SK-N-SH treated with all-trans-retinoic acid at 6 μM for 48 hours (cell line): ENCODE data around the gene CFAP221.

Experiments
- ATAC-seq: fragments of 200-7000 bp; cut with Tn5 transposase; 3 replicates; pipeline ENCODE4 v1.9.1; 2020; ENCODE audit warnings: mild to moderate bottlenecking, moderate library complexity
- ARNTL ChIP-seq: fragments of 450-650 bp; formaldehyde crosslinking; IDR thresholded peaks from 2 replicates; pipeline ENCODE4 v1.5.0; 2020; ENCODE audit warnings: low read depth, mild to moderate bottlenecking, moderate library complexity, borderline replicate concordance
- BACH2 ChIP-seq: fragments of 250-450 bp; sonication (Bioruptor Pico); IDR thresholded peaks from 2 replicates; pipeline ENCODE4 v1.9.0; 2021; ENCODE audit warnings: mild to moderate bottlenecking, borderline replicate concordance
- CSDC2 ChIP-seq: fragments of 250-450 bp; sonication (Bioruptor Pico); IDR thresholded peaks from 2 replicates; pipeline ENCODE4 v1.5.0; 2020; ENCODE audit warnings: mild to moderate bottlenecking, moderate library complexity
- CSRNP3 ChIP-seq: fragments of 250-450 bp; sonication (Bioruptor Pico); IDR thresholded peaks from 2 replicates; pipeline ENCODE4 v1.5.1; 2021; ENCODE audit warnings: mild to moderate bottlenecking, moderate library complexity
- ESRRG ChIP-seq: fragments of 250-450 bp; sonication (Bioruptor Pico); IDR thresholded peaks from 2 replicates; pipeline ENCODE4 v1.6.1; 2021; ENCODE audit warnings: mild to moderate bottlenecking
- GLIS3 ChIP-seq: fragments of 250-450 bp; sonication (Bioruptor Pico); IDR thresholded peaks from 2 replicates; pipeline ENCODE4 v1.5.0; 2020; ENCODE audit warnings: mild to moderate bottlenecking, moderate library complexity
- ISL1 ChIP-seq: fragments of 250-450 bp; sonication (Bioruptor Pico); IDR thresholded peaks from 2 replicates; pipeline ENCODE4 v2.1.2; 2022; ENCODE audit warnings: mild to moderate bottlenecking, moderate library complexity
- PATZ1 ChIP-seq: fragments of 250-450 bp; sonication (Bioruptor Pico); IDR thresholded peaks from 2 replicates; pipeline ENCODE4 v1.8.0; 2020; ENCODE audit warnings: mild to moderate bottlenecking, moderate library complexity, borderline replicate concordance
- POU6F1 ChIP-seq: fragments of 250-450 bp; sonication (Bioruptor Pico); IDR thresholded peaks from 2 replicates; pipeline ENCODE4 v1.8.0; 2021; ENCODE audit warnings: low read depth, mild to moderate bottlenecking, moderate library complexity, borderline replicate concordance
- RARB ChIP-seq: fragments of 250-450 bp; sonication (Bioruptor Pico); IDR thresholded peaks from 2 replicates; pipeline ENCODE4 v1.8.0; 2021; ENCODE audit warnings: mild to moderate bottlenecking, moderate library complexity
- TCF4 ChIP-seq: fragments of 250-450 bp; sonication (Bioruptor Pico); IDR thresholded peaks from 2 replicates; pipeline ENCODE4 v1.8.0; 2021; ENCODE audit warnings: mild to moderate bottlenecking, moderate library complexity, borderline replicate concordance
- TOX ChIP-seq: fragments of 250-450 bp; sonication (Bioruptor Pico); IDR thresholded peaks from 2 replicates; pipeline ENCODE4 v1.8.0; 2021; ENCODE audit warnings: mild to moderate bottlenecking, moderate library complexity, borderline replicate concordance
- TSHZ2 ChIP-seq: fragments of 250-450 bp; sonication (Bioruptor Pico); IDR thresholded peaks from 2 replicates; pipeline ENCODE4 v1.5.0; 2020; ENCODE audit warnings: mild to moderate bottlenecking, moderate library complexity
- ZC3H10 ChIP-seq: fragments of 250-450 bp; sonication (Bioruptor Pico); IDR thresholded peaks from 2 replicates; pipeline ENCODE4 v1.5.1; 2021; ENCODE audit warnings: mild to moderate bottlenecking, moderate library complexity
- ZFP3 ChIP-seq: fragments of 250-450 bp; sonication (Bioruptor Pico); IDR thresholded peaks from 2 replicates; pipeline ENCODE4 v1.5.0; 2020; ENCODE audit warnings: mild to moderate bottlenecking, moderate library complexity
- ZFP30 ChIP-seq: fragments of 450-650 bp; formaldehyde crosslinking; IDR thresholded peaks from 2 replicates; pipeline ENCODE4 v1.5.0; 2022; ENCODE audit warnings: mild to moderate bottlenecking, moderate library complexity
- ZNF70 ChIP-seq: fragments of 450-650 bp; formaldehyde crosslinking; IDR thresholded peaks from 2 replicates; pipeline ENCODE4 v1.5.0; 2020; ENCODE audit warnings: mild to moderate bottlenecking, moderate library complexity
- ZNF8 ChIP-seq: fragments of 450-650 bp; formaldehyde crosslinking; IDR thresholded peaks from 2 replicates; pipeline ENCODE4 v1.5.0; 2020; ENCODE audit warnings: mild to moderate bottlenecking, moderate library complexity

The CFAP221 gene

GRCh38 chr2:119647440-119648169 is 103.4 kb downstream of the CFAP221 start:
- ATAC-seq, result no peak
- TF ChIP-seq ZNF70 (CRISPR knock-in tag) (no peak), POU6F1 (CRISPR knock-in tag) (no peak), ZNF8 (CRISPR knock-in tag) (no peak), ARNTL (no peak), ZC3H10 (CRISPR knock-in tag) (no peak), RARB (CRISPR knock-in tag) (no peak), CSDC2 (CRISPR knock-in tag) (no peak), TCF4 (no peak), CSRNP3 (CRISPR knock-in tag) (no peak), ISL1 (CRISPR knock-in tag) (no peak), ZFP3 (no peak), ZFP30 (CRISPR knock-in tag) (no peak)
- TF ChIP-seq, all 23 proteins: peak for 0

- ATAC-seq, result no peak
- TF ChIP-seq CSRNP3 (CRISPR knock-in tag) (no peak), TSHZ2 (CRISPR knock-in tag) (no peak), TCF4 (no peak), ZFP3 (no peak), BACH2 (CRISPR knock-in tag) (no peak)
Measured at GRCh38 chr2:119649364-119649917, 105.2 kb downstream of the CFAP221 start.

GRCh38 chr2:119650206-119650605 is 106.0 kb downstream of the CFAP221 start:
- TF ChIP-seq ESRRG, result no peak
- TF ChIP-seq ARNTL, result no peak
- TF ChIP-seq ZNF70 (CRISPR knock-in tag), result no peak
- no peak for TF ChIP-seq GLIS3 (CRISPR knock-in tag)
- no peak for TF ChIP-seq TSHZ2 (CRISPR knock-in tag)
- no peak for TF ChIP-seq ZFP3
- no peak for TF ChIP-seq POU6F1 (CRISPR knock-in tag)
- no peak for TF ChIP-seq PATZ1 (CRISPR knock-in tag)
- TF ChIP-seq ISL1 (CRISPR knock-in tag), result no peak
- TF ChIP-seq TOX (CRISPR knock-in tag), result no peak
- no peak for TF ChIP-seq RARB (CRISPR knock-in tag)
- no peak for TF ChIP-seq ZNF8 (CRISPR knock-in tag)
- TF ChIP-seq CSDC2 (CRISPR knock-in tag), result no peak
- no peak for TF ChIP-seq ZFP30 (CRISPR knock-in tag)
- no peak for ATAC-seq
